HG03159 (cell line): ENCODE data around the gene ATF4.
"Not testable (repeated sequence)": the region's sequence is repeated elsewhere in the genome, so short reads cannot be mapped to it uniquely, and the experiment has no call there.

Experiments used
- ATAC-seq: cut with Tn5 transposase; IDR thresholded peaks from one replicate; pipeline ENCODE4 v1.9.1; 2021; ENCODE audit warnings: mild to moderate bottlenecking, moderate library complexity; ENCODE audit not compliant: unreplicated experiment

ATF4 gene

DNA sequence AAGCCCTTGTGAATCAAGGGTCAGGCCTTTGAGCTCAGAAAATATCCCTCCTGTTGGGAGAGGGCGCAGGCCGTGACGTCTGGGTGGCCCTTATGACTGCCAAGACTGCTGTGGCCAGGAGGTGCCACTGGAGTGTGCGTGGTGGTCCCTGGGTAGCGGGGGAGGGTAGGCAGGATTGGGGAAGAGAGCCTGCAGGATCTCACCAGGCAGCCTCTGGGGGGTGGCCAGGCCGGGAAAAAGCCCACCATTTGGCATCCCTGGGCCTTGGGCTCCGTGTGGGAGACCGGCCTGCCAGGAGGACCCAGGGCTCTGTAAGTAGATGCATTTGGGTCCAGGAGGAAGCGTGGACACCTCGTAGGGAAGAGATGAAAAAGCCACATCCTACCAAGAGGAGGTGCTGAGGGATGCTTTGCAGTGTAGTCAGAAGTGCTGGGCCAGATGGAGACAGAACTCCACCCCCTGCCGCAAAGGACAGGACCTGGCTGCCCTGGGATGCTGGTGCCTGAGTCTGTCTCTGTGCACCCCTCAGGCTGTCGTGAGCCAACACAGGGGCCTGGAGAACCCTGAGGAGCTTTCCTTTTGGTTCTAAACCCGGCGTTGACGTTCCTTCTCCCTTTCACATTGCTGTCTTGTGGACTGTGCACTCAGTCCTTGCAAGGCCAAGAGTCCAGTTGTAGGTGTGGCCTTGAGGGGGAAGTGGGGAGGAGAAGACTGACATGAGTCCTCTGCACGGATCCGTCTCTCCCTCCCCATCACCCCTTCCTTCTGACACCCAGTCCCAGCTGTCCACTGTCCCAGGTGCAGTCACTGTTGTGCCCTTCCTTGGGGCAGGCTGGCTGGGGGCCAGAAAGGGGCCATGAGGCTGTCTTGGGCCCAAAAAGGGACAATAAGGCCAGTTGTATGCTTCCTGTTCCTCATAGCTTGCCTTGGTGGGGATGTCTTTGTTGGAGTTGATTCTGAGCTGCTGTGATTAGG is 31.0 kb upstream of the ATF4 start:
- ATAC-seq: no peak

DNA sequence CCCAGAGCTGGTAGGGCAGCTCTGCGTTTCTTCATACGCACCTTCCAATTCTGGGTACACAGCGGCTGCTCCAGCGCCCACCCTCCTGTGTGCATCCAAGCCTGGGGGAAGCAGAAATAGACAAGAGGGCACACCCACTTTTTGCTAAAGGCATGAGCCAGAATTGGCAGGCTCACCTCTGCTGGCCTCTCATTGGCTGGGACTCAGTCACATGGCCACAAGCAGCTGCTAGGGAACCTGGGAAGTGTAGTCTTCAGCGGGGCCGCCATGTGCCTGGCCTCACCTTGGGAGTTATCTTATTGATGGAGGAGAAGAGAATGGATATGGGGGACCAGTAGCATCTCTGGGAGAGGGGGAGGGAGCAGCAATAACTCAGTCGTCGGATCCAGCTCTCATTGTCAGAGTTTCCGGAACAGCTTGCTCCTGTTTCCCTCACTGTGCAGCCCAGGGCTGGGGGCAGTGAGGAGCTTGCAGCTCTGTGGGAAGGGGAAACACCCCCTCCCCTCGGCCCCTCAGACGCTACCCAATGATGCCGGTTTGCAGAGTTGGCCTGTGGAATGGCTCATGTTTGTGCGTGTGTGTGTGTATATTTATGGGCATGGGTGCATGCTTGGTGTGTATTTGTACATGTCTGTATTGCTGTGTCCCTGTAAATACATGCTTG is 30.1 kb upstream of the ATF4 start:
- peak; percentile 82 for ATAC-seq

DNA sequence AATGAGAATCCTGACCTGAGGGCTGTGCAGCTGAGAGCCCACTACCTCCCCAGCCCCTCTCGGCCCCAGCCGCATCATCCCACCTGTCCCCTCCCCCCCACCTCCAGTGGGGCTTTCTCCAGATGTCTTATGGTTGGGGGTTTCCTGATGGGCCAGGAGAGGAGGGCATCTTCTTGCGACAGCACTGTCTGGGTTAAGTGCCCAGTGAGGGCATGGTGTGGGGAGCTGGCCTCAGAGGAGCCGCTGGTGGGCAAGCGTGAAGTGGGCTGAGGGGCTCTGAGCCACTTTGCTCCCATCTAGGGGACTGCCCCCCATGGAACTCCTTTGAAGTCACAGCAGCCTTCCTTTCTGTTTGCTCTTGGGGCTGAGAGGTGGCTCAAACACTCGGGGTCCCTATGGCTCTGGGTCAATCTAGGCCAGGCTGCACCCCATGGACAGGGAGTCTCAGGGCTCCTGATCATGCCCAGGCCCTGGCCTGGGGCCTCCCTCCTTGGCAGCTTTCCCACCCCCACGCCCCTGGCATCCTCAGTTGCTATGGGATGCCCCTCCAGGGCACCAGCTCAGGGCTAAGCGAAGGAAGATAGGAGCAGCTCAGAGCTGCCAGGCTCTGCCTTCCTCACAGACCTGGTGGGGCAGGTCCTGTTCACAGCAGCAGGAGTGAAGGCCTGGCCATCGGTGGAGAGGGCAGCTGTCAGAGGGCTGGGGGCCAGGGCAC is 29.2 kb upstream of the ATF4 start:
- no peak for ATAC-seq

DNA sequence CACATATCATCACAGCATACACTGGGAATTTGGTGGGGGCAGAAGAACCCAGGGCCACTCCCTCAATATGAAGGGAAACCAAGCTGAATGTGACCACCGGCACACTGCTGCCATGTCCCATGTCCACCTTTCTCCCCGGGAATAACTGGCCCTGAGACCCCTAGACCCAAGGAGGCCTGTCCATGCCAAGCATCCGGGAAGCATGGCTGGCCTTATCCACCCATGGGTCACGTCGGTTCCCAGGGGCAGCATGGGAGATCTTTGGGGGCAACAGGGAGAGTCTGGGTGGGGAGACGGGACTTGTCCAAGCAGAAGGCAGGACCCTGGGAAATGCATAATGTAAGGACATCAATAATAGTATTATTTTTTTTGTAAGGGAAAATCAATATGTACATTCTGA is 28.7 kb upstream of the ATF4 start:
- ATAC-seq: no peak

DNA sequence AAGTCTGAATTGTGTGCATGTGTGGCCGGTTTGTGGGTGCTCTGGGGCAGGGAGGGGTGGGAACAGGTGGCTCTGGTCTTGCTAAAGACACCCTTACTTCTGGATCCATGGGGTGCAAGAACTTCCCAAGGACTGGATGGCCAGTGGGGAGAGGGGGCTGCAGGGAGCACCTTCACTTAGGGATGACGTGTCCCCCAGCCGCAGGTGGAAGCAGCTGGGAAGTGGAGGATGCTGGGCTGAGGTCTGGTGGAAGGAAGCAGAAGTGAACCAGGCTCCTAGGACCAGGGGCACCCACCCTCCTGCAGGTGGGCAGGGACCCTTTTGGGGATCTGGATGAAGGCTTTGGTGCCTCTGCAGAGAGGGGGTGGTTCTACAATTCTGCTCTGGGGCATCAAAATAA is 28.2 kb upstream of the ATF4 start:
- no peak for ATAC-seq

DNA sequence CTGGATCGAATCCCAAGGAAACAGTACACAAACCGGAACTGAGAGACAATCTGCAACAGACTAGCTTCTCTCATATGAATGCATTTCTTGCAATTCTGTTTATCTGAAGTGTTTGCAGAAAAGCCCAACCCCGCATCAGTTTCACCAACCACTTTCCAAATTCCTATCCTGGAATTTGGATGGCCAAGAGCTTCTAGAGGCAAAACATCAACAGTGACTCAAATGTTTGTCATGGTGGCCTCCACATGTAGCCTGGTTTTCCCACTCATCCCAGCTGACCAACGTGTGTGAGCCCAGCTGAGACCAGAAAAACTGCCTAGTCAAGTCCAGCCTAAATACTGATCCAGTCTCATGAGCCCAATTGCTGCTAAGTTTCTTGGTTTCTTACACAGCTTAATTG is 26.6 kb upstream of the ATF4 start:
- no peak for ATAC-seq

DNA sequence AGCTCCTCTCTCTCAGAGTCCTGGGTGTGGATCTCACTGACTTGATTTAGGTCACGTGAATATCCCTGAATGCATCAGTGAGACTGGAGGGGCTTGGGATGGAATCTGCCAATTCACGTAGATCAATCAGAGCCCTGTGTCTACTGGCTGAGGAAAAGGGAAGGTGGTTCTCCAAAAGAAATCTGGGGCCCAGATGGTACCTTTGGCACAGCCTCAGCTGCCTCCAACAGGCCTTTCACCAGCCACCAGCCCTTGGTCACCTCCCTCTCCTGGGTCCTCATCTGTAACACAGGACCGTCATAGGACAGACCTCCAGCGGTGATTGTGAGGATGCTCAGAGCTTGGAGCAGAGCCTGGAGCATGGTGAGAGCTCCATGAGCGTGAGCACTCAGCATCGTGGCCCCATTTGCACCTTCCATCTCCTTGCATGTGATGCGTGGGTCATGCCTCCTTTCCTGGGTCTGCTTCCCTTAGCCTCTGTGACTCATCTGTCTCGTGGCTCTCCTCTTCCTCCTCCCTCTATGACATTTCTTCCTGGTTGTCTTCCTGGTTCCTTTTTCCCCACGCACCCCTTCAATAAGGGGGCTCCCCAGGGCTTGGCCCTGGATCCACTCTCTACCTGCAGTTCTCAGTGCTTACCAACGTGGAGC is 25.8 kb upstream of the ATF4 start:
- ATAC-seq: no peak

DNA sequence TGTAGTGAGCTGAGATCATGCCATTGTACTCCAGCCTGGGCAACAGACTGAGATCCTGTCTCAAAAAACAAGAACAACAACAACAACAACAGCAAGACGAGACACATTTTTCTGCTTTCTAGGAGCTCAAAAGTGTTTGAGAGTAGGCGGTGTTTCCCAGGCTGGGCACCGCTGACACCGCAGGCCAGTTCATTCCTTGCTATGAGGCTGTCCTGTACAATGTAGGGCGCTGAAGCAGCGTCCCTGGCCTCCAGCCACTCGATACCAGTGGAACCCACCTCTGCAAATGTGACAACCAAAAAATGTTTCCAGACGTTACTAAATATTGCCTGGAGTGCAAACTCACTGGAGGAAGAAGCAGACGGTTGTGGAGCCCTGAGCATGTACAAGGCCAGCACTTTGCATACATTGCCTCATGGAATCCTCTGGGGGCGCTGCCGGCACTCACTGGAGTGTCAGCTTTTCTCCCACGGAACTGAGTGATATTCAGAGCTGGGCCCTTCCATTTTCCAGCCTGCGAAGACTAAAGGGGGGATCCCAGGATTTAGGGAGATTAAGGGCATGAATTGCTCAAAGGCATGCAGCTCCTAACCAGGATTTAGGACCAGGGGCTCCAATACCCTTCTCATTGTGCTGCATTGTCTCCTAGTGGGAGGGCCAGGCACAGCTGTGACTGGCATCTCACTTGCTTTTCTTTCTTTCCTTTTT is 24.1 kb upstream of the ATF4 start:
- ATAC-seq: no peak

DNA sequence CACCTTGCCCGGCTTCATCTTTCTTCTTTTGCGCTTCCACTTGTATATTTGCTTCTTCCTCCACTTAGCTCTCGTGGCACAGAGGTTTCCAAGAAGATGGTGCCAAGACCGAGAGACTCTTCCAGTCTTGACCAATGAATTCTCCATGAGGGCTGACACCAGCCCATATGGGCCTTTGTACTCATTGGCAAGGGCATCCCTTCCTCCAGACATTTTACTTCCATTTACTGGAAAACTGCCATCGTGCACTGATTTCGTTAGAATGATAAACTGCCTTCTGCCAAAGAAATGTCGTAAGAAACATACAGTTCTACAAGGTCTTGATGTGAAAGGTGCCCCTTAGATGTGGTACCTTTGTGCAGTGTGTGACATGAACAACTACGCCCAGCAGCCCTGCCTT is 22.9 kb upstream of the ATF4 start:
- ATAC-seq: no peak

DNA sequence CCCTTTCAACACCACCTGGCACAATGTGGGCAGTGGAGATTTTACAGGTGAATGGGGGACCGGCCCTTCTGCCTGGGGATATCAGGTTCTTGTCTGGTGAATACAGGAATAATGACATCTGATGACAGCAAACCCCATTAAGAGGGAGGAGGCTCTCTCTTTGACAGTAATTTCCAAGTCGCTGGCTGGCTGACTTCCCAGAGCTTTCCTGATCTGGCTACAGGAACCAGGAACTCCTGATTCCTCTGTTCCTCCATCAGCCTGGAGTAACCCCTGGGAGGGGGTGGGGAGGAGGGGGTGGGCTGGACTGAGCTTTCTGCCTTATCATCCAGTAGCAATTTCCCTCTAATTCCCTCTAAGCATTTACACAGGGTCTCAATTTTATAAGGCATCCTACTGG is 22.0 kb upstream of the ATF4 start:
- ATAC-seq: no peak

DNA sequence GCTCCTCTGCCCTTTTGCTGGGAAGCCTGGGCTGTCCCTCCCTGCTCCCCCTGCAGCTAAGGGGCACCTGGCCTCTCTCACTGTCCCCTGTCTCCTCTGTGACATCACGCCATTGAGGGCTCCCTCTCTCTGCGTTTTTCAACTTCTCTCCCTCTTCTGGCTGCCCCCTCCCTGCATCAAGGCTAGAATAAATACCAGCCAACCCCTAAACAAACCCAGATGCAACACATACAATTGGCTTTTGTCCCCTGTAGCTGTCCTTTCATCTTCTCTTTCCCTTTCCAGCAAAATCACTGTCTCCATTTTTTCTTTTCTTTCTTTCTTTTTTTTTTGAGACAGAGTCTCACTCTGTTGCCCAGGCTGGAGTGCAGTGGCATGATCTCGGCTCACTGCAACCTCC is 21.6 kb upstream of the ATF4 start:
- ATAC-seq: no peak

DNA sequence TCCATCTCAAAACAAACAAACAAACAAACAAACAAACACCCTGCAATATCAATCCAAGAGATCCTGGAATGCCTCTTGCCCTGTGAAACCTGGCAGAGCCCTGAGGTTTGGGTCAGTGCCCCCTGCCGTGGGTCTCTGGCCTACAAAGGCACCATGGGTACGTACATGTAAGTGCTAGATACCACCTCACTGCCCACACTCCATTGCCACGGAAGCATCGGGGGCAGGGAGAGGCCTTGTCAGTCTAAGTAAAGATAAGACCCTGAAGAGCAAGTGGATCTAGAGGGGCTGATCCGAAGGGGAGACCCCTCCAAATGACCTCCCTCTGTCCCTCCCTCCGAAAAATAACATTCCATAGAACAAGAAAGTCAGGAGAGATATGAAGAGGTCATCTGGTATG is 20.3 kb upstream of the ATF4 start:
- no peak for ATAC-seq

DNA sequence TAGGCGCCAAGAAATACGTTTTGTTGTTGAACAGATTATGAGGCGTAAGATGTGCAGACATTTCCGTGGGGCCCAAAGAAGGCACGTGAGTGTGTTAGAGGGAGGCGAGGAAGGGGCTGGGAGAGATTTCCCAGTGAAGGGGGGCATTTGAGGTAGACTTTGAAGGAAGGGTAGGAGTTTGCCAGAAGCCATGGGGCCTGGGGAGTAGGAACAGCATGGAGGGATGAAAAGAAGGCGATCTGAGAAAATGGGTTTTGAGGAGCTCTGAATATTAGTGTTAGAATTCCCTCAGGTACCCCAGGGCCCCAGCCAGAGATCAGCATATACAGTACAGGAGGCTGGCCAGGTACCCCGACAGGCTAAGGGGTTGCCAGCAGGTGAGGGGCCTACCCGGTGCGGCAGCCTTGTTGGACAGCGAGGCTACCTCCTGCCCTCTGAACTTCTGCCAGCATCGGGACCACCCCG is 18.7 kb upstream of the ATF4 start:
- peak; percentile 24 for ATAC-seq

DNA sequence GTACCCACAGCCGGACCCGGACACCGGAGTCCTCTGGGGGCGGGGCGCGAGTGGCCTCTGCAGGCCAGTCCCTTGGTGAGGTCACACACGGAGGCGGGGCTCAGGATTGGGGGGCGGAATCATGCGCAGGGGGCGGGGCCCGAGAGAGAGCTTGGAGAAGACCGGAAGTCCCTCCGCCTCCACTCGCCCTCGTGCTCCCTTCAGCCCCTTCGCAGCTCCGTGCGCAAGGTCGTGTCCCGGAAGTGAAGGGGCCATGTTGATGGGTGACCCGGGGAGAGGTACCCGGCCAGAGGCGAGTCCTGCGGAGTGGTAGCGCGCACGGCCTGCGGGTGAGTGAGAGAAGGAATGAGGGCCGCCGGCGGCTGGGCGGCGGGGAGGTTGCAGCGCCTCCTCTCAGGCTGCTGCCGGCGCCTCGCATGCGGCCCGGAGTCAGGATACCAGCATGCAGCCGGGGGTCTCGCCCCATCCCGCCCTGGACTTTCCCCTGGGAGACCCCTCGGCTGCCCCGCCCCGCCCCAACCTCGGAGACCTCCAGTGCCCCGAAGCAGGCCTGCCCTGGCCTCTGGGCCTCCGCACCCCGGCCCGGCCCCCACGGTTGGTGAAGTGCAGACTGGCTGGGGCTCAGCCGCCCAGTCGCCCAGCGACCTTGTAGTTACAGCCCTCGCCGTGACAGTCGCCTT is 18.1 kb upstream of the ATF4 start, which contains the start of gene MIEF1:
Gene MIEF1 (plus strand): TSS at position 182 of the 680 bp plus-strand sequence. CDS start 9,005 bp downstream, outside the sequence.
- ATAC-seq: peak; percentile 94

DNA sequence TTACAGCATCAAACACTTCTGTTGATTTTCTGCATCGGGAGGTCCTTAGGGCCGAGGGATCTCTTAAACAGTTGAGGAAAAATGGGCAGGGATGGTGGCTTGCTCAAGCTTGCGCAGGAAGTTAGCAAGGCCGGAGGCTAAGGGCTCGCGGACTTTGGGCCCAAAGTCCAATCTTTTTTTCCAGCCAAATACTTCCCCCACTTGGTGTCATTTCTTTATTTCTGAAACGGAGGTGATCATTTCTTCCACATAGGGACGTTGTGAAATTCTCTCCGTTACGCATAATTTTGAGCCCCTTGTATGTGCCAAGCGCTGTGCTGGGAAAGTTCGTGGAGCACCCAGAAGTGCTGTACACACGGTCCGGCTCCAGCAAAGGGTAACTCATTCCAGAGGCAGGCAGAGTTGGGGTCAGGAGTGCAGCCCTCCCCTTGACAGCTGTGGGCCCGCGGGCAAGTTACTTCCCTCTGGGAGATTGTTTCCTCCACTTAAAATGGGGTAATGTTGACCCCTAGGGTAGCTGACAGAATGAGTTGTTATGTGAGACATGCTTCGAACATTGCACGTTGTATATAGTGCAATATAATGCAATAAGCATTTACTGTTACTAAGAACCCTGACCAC is 17.5 kb upstream of the ATF4 start:
- no peak for ATAC-seq

DNA sequence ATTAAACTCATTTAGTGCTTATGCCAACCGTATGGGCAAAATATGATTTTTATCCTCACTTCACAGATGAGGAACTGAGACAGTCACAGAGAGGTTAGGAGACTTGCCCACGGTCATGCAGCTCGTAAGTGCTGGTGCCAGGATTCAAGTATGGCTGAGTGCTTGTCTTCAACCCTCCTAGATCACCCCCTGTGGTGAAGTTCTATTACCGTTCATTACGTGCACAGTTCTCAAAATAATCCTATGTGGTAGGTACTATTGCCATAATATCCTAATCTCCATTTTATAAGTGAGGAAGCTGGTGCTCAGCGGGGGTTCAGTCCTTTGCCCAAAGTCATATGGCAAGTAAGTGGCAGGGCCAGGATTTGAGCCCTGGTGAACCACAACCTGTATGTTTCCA is 16.7 kb upstream of the ATF4 start:
- no peak for ATAC-seq

DNA sequence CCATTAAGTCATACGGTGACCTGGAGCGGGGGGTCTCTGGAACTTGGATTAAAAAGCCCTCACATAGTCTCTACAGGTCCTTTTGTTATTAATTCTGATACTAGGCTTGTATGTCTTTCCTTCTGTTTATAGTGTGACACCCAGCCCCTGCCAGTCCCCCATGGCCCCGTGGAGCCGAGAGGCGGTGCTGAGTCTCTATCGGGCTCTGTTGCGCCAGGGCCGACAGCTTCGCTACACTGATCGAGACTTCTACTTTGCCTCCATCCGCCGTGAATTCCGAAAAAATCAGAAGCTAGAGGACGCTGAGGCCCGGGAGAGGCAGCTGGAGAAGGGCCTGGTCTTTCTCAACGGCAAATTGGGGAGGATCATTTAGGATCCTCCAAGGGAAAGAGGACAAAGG is 16.3 kb upstream of the ATF4 start:
- ATAC-seq: no peak

DNA sequence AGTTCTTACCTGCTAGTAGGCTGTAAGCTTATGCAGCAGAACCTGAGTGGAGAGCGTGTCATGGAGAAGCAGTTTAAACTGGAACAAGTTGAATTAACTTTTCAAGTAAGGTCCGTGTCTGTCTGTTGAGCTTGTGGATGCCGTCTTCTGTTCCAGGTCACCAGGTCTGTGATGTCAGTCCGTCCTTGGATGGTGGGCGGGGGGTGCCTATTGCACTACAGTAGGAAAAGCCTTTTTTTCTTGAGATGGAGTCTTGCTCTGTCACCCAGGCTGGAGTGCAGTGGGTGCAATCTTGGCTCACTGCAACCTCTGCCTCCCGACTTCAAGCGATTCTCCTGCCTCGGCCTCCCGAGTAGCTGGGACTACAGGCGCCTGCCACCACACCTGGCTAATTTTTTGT is 13.3 kb upstream of the ATF4 start:
- ATAC-seq: not testable (repeated sequence)

DNA sequence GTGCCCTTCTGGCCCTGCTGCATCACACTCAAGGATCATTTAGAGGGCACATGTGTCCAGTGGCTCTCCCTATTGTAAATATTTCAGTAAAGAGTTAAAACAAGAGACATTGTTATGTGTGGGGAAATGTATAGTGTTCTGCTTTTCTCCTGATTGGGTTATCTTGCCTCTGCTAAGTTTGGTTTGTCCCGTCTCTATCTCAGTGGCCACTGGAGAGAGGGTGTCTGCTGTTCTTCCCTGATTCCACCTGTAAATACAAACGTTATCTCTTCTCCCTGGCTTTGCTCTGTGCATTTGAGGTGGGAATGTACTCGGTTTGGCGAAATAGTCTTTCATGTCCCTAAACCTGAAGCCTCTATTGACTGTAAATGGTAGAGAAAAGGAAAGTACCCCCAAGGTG is 12.0 kb upstream of the ATF4 start:
- ATAC-seq: no peak
